H1 (cell line): ENCODE data around the gene RTTN. TPM values are rescaled to one million over a fixed set of nuclear protein-coding genes. Genes with fewer than 3 reads are reported as not detected.

ENCODE experiments used
- CTCF ChIA-PET: fragments of 300-600 bp; sonication (Branson Sonifier 250); formaldehyde crosslinking; loops from one replicate; lab custom pipeline; 2021; ENCODE audit not compliant: partially characterized antibody; lab: Charles Lee
- POLR2A ChIA-PET: fragments of 300-600 bp; sonication (Branson Sonifier 250); formaldehyde crosslinking; loops from one replicate; lab custom pipeline; 2021; ENCODE audit warnings: inconsistent platforms; ENCODE audit not compliant: partially characterized antibody; lab: Charles Lee
- DNase-seq, 2 experiments: peaks; one replicate each; pipeline versions ENCODE4 v3.0.0 to v3.0.0-alpha.2; 2010 to 2022; ENCODE audit warnings: low spot score in 2 of 2, low read depth in 1 of 2, mixed read lengths in 1 of 2
- FAIRE-seq: peaks from 2 replicates; lab custom pipeline; 2011; peaks lifted over from hg19 to GRCh38; lab: Jason Lieb, UNC
- H2AFZ ChIP-seq: 2 replicates; pipeline ENCODE4 v1.8.1; 2012; ENCODE audit warnings: low read length, inconsistent platforms
- H2AK5ac ChIP-seq: 2 replicates; pipeline ENCODE4 v1.6.1; 2013; ENCODE audit warnings: low read depth, low read length
- H2BK120ac ChIP-seq: replicated peaks from 2 replicates; pipeline ENCODE3; 2013; ENCODE audit warnings: low read depth, low read length, inconsistent platforms
- H2BK12ac ChIP-seq: 2 replicates; pipeline ENCODE4 v1.6.1; 2013; ENCODE audit warnings: low read depth, low read length
- H2BK15ac ChIP-seq: 2 replicates; pipeline ENCODE4 v1.6.1; 2013; ENCODE audit warnings: low read length
- H2BK20ac ChIP-seq: 2 replicates; pipeline ENCODE4 v1.6.1; 2013; ENCODE audit warnings: low read length
- H2BK5ac ChIP-seq: 2 replicates; pipeline ENCODE4 v1.6.1; 2013; ENCODE audit warnings: low read depth, low read length
- H3K14ac ChIP-seq: 2 replicates; pipeline ENCODE4 v1.6.1; 2013; ENCODE audit warnings: inconsistent platforms; ENCODE audit not compliant: insufficient read length
- H3K18ac ChIP-seq: 2 replicates; pipeline ENCODE4 v1.6.1; 2013; ENCODE audit warnings: low read length; ENCODE audit errors: extremely low read depth
- H3K23ac ChIP-seq: 2 replicates; pipeline ENCODE4 v1.6.1; 2013; ENCODE audit warnings: inconsistent platforms; ENCODE audit not compliant: insufficient read length
- H3K23me2 ChIP-seq: 2 replicates; pipeline ENCODE4 v1.6.1; 2013; ENCODE audit warnings: low read depth, low read length
- H3K27ac ChIP-seq: 2 replicates; pipeline ENCODE4 v1.6.1; 2011; ENCODE audit warnings: low read depth, low read length, inconsistent platforms
- H3K27me3 ChIP-seq, 4 experiments: replicated peaks in 1 of 4; 1 replicate in 1 of 4; 2 replicates in 3 of 4; pipeline versions ENCODE4 v1.6.1 to v1.8.1; 2011 to 2013; ENCODE audit warnings: low read length in 3 of 4, mild to moderate bottlenecking in 3 of 4, inconsistent platforms in 2 of 4, mixed read lengths in 2 of 4, moderate library complexity in 1 of 4; ENCODE audit not compliant: control insufficient read depth in 3 of 4, insufficient read depth in 3 of 4; ENCODE audit errors: extremely low read depth in 1 of 4
- H3K36me3 ChIP-seq, 4 experiments: 2 replicates each; pipeline versions ENCODE4 v1.6.1 to v1.8.1; 2011 to 2013; ENCODE audit warnings: mild to moderate bottlenecking in 4 of 4, low read length in 3 of 4, moderate library complexity in 2 of 4, control low read depth in 1 of 4, inconsistent platforms in 1 of 4; ENCODE audit not compliant: insufficient read depth in 4 of 4, control insufficient read depth in 2 of 4
- H3K4ac ChIP-seq: replicated peaks from 2 replicates; pipeline ENCODE3; 2013; ENCODE audit warnings: low read length, low read depth, mixed read lengths, inconsistent platforms; ENCODE audit not compliant: insufficient read length
- H3K4me1 ChIP-seq, 4 experiments: replicated peaks in 1 of 4; 1 replicate in 1 of 4; 2 replicates in 3 of 4; pipeline versions ENCODE4 v1.6.1 to v1.8.1; 2011 to 2013; ENCODE audit warnings: low read length in 3 of 4, inconsistent platforms in 2 of 4, mixed read lengths in 1 of 4; ENCODE audit not compliant: insufficient read depth in 4 of 4, control insufficient read depth in 3 of 4
- H3K4me2 ChIP-seq, 2 experiments: 2 replicates each; pipeline versions ENCODE4 v1.6.1 to v1.8.1; 2011 to 2013; ENCODE audit warnings: low read depth in 2 of 2, low read length in 2 of 2, control low read depth in 1 of 2, inconsistent platforms in 1 of 2, mild to moderate bottlenecking in 1 of 2; ENCODE audit not compliant: insufficient read depth in 1 of 2
- H3K4me3 ChIP-seq, 4 experiments: fragments of 200-600, 300-600 bp in 1 of 4; sonication (generic), shearing (Covaris generic), sonication (Bioruptor Twin) in 1 of 4; 2 replicates each; pipeline versions ENCODE4 v1.5.1 to v1.8.1; 2011 to 2016; ENCODE audit warnings: low read length in 4 of 4, low read depth in 3 of 4, control low read depth in 2 of 4, inconsistent platforms in 2 of 4, mild to moderate bottlenecking in 2 of 4, mixed read lengths in 1 of 4, moderate library complexity in 1 of 4; ENCODE audit not compliant: insufficient read depth in 2 of 4; ENCODE audit errors: extremely low read depth in 1 of 4
- H3K56ac ChIP-seq: replicated peaks from 2 replicates; pipeline ENCODE3; 2013; ENCODE audit warnings: low read depth, mild to moderate bottlenecking, mixed read lengths, low read length, inconsistent platforms; ENCODE audit not compliant: insufficient read length
- H3K79me1 ChIP-seq: 2 replicates; pipeline ENCODE4 v1.6.1; 2013; ENCODE audit warnings: low read depth, low read length, control low read depth
- H3K79me2 ChIP-seq, 2 experiments: 2 replicates each; pipeline versions ENCODE4 v1.6.1 to v1.8.1; 2012 to 2013; ENCODE audit warnings: low read length in 2 of 2, mild to moderate bottlenecking in 2 of 2, inconsistent platforms in 1 of 2; ENCODE audit not compliant: insufficient read depth in 2 of 2, control insufficient read depth in 1 of 2
- H3K9ac ChIP-seq, 4 experiments: replicated peaks in 1 of 4; 1 replicate in 1 of 4; 2 replicates in 3 of 4; pipeline versions ENCODE4 v1.6.1 to v1.8.1; 2011 to 2013; ENCODE audit warnings: low read depth in 3 of 4, low read length in 3 of 4, control low read depth in 2 of 4, mild to moderate bottlenecking in 2 of 4, moderate library complexity in 2 of 4, inconsistent platforms in 1 of 4; ENCODE audit errors: extremely low read depth in 1 of 4
- H3K9me3 ChIP-seq, 2 experiments: 2 replicates each; pipeline versions ENCODE4 v1.6.1 to v1.8.1; 2012 to 2013; ENCODE audit warnings: mild to moderate bottlenecking in 2 of 2, moderate library complexity in 2 of 2, control low read depth in 1 of 2, inconsistent platforms in 1 of 2, low read depth in 1 of 2, low read length in 1 of 2, mixed read lengths in 1 of 2; ENCODE audit not compliant: insufficient read depth in 2 of 2
- H4K20me1 ChIP-seq, 2 experiments: replicated peaks in 1 of 2; 2 replicates each; pipeline versions ENCODE3 to v1.8.1; 2011 to 2013; ENCODE audit warnings: inconsistent platforms in 2 of 2, low read length in 2 of 2, mild to moderate bottlenecking in 1 of 2; ENCODE audit not compliant: insufficient read depth in 2 of 2, control insufficient read depth in 1 of 2
- H4K5ac ChIP-seq: 2 replicates; pipeline ENCODE4 v1.6.1; 2013; ENCODE audit warnings: low read length, low read depth, mixed read lengths, inconsistent platforms; ENCODE audit not compliant: insufficient read length
- H4K8ac ChIP-seq: 2 replicates; pipeline ENCODE4 v1.8.0; 2013; ENCODE audit warnings: mild to moderate bottlenecking, moderate library complexity, low read length, inconsistent platforms; ENCODE audit not compliant: insufficient read depth; ENCODE audit errors: extremely low read depth
- H4K91ac ChIP-seq: replicated peaks from 2 replicates; pipeline ENCODE3; 2013; ENCODE audit warnings: low read length, mixed read lengths, inconsistent platforms; ENCODE audit not compliant: insufficient read length
- CBX5 ChIP-seq: fragments of 300-800, 300-1000 bp; sonication (generic); IDR thresholded peaks from 2 replicates; pipeline ENCODE4 v1.7.1; 2016; ENCODE audit warnings: antibody characterized with exemption, low read length, low read depth
- NRF1 ChIP-seq: IDR thresholded peaks from 2 replicates; pipeline ENCODE4 v1.6.1; 2011; ENCODE audit warnings: mild to moderate bottlenecking, low read depth, low read length, improper control_type of control experiment
- PHF8 ChIP-seq: fragments of 200-600 bp; sonication (generic); conservative IDR thresholded peaks from 2 replicates; pipeline ENCODE4 v1.7.1; 2012; ENCODE audit warnings: low read depth, mild to moderate bottlenecking, inconsistent platforms, low read length, moderate library complexity
- POLR2A ChIP-seq, 2 experiments: IDR thresholded peaks; 1 replicate in 1 of 2; 2 replicates in 1 of 2; pipeline ENCODE4 v1.6.1; 2011; ENCODE audit warnings: low read depth in 2 of 2, low read length in 2 of 2, mild to moderate bottlenecking in 2 of 2; ENCODE audit errors: control extremely low read depth in 1 of 2
- RFX5 ChIP-seq: IDR thresholded peaks from 2 replicates; pipeline ENCODE4 v1.6.1; 2011; ENCODE audit warnings: low read depth, low read length, improper control_type of control experiment, borderline replicate concordance
- TAF1 ChIP-seq: IDR thresholded peaks from 2 replicates; pipeline ENCODE4 v1.6.1; 2011; ENCODE audit warnings: mild to moderate bottlenecking, low read depth, low read length
- USF2 ChIP-seq: IDR thresholded peaks from 2 replicates; pipeline ENCODE4 v1.6.1; 2011; ENCODE audit warnings: low read length, improper control_type of control experiment
- polyA plus RNA-seq, 7 experiments: library from polyadenylated mRNA; depleted of rRNA in 3 of 7; stranded (reverse) in 5 of 7; unstranded in 2 of 7; fragments of >200 nt in 5 of 7; fragments of 200-250 nt in 2 of 7; gene quantifications; 1 replicate in 5 of 7; 2 replicates in 1 of 7; 4 replicates in 1 of 7; pipeline versions ENCODE4 v1.2.1 to v1.2.3, GENCODE V29; 2011 to 2013; ENCODE audit warnings: missing spikeins in 2 of 7, mixed read lengths in 2 of 7
- total RNA-seq: library from RNA; stranded (reverse); fragmentation: NEBNext Ultra II Directional; extraction: Animal tissue kit (Norgen Biotek cat#: 25700); gene quantifications from 2 replicates; pipeline ENCODE4 v1.2.1, GENCODE V29; 2021

RTTN gene
- total and polyA plus RNA-seq, 2 of the 8 experiments (the other 6 are each of a cell fraction or from before 2014, with no cell fraction given) = 9.1 to 21.4 TPM

DNA sequence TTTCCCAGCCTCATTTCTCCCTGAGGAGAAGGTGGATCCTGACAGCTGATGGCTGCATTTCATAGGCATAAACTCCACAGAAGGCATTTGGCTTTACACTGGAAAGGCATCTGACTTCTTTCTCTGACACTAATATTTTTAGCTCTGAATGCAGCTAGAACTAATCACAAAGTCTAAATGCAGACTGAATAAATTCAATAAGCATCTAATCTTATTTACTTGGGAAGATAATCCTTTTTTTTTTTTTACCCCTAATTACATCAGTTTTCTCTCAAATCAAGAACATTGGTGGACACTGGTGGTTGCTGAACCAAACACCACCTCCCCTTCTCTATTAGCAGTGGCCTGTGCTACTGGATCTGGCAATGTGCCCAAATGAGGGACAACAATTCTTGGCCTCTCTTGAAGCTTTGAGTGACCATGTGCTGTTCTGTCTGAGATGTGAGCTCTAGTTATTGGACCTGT is 206.9 kb downstream of the RTTN start:
- H2BK120ac ChIP-seq = no peak overlapping the region
- CTCF ChIA-PET = no interaction called here
- H4K20me1 ChIP-seq = no peaks in the 10 kb centered on the region
- no peak overlapping the region for H2AK5ac ChIP-seq
- no peak overlapping the region for H4K91ac ChIP-seq
- no peak overlapping the region for H2BK12ac ChIP-seq
- no peak overlapping the region for H2BK5ac ChIP-seq
- no peaks in the 10 kb centered on the region for H3K23me2 ChIP-seq
- no peak overlapping the region for H4K5ac ChIP-seq
- H3K79me2 ChIP-seq = no peaks in the 10 kb centered on the region
- H3K79me1 ChIP-seq = no peaks in the 10 kb centered on the region
- H3K18ac ChIP-seq = no peak overlapping the region
- H2BK20ac ChIP-seq = no peak overlapping the region
- no peaks in the 10 kb centered on the region for H3K9me3 ChIP-seq
- FAIRE-seq (no peak), DNase-seq (no peak)
- no peaks in the 10 kb centered on the region for H3K27me3 ChIP-seq
- H3K36me3 ChIP-seq = no peaks in the 10 kb centered on the region; a peak in 1 of 8 replicates
- H3K4me3 ChIP-seq = no peak overlapping the region
- H3K4me2 ChIP-seq = no peak overlapping the region
- no peak overlapping the region for H3K4ac ChIP-seq
- no peak overlapping the region for H4K8ac ChIP-seq
- no peak overlapping the region for H3K14ac ChIP-seq
- TF ChIP-seq TAF1 (no peak), POLR2A (IDR thresholded peaks at IDR 0.05; ENCODE audit: control extremely low read depth in 1 of 2, low read depth in 2 of 2, low read length in 2 of 2) (no peak), NRF1 (no peak), USF2 (no peak), CBX5 (no peak), RFX5 (no peak), PHF8 (no peak)
- POLR2A ChIA-PET = no interaction called here
- no peak overlapping the region for H3K23ac ChIP-seq
- H3K27ac ChIP-seq = no peak overlapping the region
- no peak overlapping the region for H2AFZ ChIP-seq
- no peak overlapping the region for H2BK15ac ChIP-seq
- H3K56ac ChIP-seq = no peak overlapping the region
- peaks cover 5 to 8% (median 7%) of the 10 kb centered on the region in 4 experiments; a peak in 4 of 7 replicates for H3K4me1 ChIP-seq
- H3K9ac ChIP-seq = no peak overlapping the region
